SHP77 (cell line): Measurements from ENCODE around the gene HOXD11.

Experiments used
- DNase-seq, 2 experiments: peaks; one replicate each; lab custom pipeline; 2025; lab: John Stamatoyannopoulos, UW

HOXD11 gene

DNA sequence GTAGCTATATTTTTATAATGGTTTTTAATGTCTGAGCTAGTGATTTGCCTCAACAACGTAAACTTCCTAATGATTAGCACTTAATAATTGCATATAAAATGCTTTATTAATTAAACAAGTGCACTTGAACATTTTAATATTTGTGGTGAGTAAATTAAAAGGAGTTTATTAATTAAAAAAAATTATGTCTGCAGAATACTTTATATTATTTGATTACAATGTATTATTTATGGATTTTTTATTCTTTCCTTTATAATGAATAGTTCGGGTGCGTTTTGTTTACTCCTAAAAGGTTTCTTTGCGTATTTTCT, 24.7 kb downstream of the HOXD11 start:
- DNase-seq, result no peak

DNA sequence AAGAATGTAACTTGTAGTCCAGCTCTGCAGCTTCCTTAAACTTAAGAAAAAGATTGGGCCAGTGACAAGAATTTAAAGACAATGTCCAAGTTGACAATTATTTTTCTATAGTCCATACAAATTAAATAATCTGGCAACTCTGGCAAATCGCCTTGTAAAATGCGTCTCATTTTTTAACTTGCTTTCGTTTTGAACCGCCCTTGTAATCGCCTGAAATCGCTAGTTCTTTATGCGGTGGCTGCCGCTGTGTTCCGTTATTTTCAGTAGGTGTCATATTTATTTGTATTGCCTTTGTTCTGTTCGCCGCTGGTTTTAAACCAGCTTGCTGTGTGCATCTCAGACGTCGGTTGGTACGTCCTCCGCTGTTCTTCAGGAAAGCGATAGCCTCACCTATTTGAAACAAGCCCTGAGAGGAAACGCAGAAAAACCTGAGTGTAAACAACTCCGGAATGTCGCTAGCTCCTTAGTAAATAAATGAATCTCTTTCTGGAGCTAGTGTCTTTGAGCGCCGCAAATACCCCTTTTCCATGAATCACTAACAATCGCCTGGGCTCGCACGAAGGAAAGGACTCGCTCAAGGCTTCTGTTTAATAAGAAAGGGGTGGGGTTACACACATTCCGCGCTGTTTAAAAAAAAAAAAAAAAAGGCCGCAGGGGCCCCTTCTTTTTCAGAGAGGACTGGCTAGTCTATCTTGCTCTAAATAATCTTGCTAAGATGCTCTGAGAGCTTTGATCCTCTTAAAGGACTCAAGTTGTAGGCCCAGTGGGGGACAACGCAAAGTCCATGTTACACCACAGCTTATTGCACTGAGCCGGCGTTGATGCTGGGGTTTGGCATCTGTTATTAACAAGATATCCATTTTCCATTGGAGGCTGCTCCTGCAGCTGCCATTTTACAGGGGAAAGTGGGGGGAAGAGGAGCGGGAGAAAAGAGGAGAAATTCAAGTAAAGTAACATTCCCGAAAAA, 25.4 kb downstream of the HOXD11 start:
- DNase-seq, result peak in 1 of 2 experiments; percentile 51

DNA sequence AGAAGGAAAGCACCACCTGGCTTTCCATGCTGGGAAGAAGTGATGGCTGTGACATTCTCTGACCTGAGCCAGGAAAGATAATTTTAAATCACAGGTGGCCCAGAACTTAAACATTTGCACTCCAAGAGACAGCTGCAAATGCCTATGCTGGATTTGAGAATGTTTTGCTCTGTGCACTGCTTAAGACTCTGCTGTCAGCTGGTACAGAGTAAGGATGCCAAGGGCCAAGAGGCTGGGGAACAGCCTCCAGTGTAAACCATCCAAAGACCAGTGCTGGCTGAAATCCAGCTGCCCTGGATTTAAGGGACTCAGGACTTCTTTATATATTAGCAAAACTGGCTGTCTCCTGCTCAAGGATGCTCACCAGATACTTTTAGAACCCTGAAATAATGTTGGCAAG, 26.3 kb downstream of the HOXD11 start:
- DNase-seq, result no peak

DNA sequence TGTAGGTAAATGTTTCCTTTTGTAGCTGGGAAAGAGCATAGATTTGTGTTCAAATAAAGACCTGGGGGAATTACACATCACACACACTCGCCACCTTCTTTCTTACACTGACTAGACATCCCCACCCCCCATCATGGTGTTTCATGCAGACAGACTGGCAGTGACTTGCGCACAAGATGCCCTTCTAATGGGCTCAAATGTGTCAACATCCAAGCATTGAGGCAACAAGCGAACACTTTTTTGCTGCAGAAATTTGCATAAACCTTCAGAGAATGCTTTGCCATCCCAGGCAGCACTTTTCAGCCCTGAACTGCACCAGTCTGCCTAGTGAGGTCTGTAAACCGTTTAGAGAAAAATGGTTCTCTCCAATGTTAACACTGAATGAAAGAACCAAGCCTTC, 27.0 kb downstream of the HOXD11 start:
- no peak for DNase-seq

DNA sequence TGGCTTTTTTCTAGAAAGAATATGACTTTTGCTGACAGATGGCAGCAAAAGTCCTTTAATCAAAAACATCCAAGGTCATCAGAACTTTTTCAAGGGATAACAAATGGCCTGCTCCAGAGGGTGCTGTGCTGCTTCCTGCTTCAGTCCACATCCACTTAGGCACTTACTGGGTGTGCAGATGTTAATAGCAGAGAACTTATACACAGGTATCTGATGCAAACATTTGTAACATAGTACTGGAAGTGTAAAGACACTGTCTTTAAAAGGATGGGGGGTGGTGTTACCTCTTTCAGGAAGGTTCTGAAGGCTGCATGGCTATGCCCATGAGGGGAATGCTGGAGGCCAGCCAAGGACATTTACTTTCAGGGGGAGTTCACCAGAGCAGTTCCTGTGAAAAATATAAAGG, 28.0 kb downstream of the HOXD11 start:
- no peak for DNase-seq

DNA sequence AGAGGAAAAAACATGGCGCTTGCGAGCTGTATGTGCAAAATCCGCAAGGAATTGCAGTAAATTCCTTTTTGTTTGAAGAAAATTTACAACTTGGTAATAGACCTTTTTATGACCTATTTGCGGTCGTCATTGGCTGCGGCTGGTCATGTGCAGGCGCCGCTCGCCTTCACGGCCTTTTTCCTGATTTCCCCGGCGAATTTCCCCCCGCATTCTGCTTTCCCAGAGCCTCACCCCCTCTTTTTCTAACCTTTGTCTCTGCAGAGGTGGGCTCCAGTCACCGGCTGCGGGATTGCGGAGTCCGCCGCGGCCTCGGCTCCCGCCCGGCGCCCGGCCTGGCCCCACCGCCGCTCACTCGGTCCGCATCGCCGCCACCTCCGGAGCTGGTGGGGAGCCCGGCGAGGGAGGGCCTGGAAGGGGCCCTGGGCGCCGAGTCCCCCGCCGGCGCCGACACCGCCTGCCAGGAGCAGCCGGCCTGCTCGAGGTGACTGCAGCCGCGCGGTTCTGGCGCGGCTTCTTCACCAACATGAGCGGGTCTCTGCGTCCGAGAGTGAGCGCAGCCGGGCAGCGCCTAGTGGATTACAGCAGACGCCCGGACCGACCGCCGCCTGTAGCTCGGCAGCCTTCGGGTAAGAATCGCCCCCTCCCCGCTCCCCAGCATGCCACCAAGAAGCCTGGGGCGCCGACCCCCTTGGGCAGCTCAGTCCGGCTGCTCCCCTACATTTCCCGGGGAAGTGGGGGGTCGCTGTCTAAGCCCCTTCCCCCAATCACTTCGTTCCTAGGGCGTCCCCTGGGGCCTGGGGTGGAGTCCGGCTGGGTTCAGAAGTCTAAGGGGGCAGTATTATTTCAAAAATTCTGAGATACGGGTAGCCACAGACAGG, 29.5 kb downstream of the HOXD11 start:
- no peak for DNase-seq

DNA sequence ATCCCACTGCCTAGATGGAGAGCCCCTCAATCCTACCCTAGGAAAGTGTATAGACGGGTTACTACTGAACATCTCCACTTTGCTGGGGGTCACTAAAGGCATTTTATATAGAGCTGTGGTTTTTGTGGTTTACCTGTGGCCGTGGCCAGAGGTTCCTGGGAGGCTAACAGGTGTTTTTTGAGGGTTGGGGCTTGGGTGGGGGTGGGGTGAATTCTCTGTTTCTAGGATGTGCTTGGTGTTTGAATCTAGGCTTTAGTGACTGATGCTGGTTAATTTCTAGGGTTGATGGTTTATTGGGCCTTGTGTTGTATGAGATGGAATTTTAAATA, 30.1 kb downstream of the HOXD11 start:
- no peak for DNase-seq

DNA sequence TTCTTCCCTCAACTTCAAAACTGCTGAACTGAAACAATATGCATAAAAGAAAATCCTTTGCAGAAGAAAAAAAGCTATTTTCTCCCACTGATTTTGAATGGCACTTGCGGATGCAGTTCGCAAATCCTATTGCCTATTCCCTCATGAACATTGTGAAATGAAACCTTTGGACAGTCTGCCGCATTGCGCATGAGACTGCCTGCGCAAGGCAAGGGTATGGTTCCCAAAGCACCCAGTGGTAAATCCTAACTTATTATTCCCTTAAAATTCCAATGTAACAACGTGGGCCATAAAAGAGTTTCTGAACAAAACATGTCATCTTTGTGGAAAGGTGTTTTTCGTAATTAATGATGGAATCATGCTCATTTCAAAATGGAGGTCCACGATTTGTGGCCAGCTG, 30.8 kb downstream of the HOXD11 start:
- DNase-seq, result no peak

DNA sequence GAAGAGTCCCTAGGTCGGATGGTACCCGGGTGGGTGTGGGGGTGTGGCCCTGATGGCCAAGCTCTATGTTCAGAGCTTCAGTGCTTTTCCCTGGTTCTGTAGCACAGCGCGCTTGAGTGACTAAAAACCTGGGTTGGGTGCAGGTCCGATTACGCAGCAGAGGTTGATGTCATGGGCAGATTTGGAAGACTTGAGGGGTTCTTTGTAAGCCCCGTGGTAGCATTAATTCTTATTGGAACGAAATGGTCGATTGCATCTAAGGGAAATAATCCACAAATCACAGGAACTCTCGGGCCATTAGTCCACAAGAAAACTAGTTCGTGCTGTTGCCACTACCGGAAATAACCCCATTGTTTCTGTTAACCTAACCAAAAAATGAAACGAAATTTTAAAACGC, 31.4 kb downstream of the HOXD11 start:
- DNase-seq, result no peak

DNA sequence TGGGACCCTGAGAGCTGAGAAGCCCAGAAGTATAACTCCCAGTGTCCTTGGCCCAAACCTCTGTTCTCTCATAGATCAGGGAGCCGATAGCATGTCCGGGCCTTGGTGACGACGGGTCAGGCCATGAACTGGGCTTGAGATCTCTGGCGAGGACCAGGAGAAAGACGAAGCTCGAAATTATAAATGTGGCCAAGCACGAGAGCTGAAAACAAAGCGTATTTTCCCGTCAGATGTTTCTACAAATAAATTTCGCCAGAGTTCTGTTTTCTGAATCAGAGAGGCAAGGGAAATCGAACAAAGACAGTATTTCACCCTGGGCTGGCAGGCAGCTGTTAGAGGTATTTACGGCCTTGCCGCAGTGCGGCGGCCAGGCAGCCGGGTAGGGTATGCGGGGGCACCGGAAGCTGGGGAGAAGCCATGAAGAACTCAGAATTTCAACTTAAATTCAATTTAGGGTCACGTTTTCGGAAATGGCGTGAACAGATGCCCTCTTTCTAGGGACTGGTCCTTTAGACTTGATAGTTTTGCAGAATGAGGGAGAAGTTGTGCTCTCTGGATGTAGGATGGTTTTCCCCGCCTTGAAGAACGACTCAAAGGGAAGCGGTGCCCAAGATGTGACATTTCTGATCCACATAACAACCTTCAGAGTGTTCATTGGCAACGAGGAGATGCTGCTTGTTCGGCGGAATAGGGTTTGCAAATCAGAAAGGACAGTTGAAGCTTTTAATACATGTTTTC, 32.0 kb downstream of the HOXD11 start:
- DNase-seq, result no peak

DNA sequence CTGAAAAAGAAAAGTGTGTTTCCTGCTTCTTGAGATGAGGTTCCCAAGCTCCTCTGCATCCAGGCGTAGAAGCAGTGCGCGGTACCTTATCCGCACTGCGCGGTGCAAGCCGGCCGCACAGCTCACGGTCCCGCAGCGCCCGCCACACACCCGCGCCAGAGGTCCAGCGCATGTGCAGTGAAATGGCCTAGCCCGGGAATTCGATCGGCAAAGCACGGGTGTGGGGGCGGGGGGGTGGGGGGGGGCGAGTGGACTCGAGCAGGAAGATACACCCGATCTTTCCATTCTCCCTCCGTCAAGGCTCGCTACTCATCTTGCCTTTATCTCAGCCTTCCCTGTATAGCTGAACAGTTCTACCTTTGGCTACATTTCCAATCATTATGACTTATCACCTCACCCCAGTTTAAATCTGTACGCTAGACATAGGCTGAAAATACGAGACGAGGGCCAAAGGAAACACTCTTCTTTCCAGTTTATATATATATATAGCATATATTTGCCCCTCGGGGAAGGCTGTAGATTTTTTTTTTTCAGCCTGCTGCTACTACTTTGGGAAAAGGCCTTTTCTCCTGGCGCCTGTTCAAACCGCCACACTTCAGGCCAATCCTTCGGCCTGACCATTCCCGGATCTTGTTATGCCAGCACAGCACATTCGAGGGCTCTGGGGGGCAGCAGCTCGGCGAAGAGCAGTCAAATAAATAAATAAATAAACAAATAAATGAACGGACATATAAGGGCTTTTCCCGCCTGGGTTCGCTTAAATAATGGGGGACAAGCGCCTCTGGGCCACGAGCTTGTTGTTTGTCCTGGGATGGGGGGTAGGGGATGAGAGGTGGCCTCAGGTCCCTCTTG, 32.8 kb downstream of the HOXD11 start:
- DNase-seq, result no peak

DNA sequence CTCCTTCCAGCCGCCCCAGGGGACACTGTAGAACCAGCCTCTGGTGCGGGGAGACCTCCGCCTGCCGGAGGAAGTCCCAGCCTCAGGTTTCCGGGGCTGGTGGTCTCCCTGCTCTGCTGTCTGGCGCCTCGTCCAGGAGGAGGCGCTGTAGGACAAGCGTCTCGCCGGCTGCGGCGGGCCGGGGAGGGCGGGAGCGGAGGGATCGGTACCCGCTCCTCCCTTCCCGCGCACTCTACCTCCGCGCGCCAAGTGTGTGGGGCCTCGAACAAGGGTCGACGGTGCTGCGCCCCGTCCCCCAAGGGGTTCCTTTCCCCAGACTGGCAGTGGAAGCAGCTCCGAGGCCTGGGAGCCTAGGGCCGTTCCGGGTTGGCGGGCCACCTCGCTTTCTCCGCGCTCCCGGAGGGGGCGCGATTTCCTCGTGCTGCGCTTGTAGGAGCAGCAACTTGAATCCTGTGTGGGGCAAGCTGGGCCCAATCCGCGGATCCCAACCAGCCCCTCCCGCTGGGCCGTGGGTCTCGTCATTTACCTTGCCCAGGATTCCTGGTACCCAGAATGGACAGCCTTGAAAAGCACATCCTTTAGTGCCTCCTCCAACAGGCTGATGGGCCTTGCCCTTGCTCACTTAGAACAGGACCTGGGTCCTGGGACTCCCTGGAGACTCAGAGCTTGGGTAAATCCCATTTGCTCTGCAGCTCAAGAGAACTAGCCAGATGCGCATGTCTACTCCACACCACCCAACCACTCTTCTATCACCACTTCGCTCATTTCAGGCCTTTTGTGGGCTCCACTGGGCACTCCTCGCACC, 33.6 kb downstream of the HOXD11 start:
- peak; percentile 43 to 57 for DNase-seq

DNA sequence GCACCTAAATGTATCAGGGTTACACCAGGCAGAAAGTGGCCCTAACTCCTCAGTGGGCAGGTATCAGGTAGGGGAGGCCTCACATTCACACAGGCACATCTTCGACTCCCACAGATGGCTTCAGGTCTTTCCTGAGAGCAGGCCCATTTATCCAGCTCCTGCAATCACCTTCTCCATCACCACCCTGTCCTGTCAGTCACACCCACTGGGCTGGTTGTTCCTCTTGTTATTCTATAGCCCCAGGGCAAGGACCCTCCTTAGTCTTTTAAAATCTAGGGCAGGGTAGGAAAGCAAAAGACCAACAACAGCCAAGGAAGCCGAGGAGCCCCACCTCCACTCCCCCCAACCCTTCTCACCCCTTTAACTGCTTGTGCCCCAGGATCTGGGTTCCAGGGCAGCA, 35.2 kb downstream of the HOXD11 start:
- no peak for DNase-seq

DNA sequence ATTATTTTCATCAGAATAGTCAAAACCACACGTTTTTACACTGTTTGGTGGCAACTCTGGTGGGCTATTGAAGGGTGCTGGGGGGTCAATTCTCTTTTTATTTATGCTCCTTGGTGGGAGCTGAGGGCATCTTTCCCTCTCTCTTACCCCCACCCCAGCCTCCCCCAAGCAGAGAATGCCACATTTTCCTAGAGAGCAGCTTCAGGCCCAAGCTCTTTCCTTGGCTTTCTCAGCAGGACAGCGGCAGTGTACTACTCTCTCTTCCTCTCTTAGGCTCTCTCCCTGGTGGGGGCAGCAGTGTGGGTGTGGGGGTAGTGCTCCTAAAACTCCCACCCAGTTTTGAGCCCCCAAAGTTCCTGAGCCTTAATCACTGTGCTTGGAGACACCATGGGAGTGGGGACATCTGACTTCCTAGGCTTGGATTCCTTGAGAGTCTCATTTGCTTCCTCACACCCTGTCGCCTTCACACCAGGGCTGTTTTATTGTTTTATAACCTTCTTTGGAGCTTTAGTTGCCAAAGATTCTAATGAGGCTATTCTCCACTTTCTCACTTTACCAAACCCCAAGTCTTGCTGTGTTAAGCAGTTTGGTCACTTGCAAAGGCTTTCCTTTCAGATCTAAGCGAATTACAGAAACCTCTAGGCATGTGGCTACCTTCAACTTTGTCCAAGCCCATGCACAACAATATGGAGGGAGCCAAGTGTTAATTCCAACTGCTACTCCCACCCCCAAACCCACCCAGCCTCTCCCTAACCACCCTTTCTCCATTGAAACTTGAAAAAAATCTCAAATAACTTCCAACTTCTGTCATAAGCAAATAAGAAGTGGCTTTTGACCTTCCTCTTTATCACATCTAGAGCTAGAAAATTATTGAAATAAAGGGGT, 38.2 kb downstream of the HOXD11 start:
- DNase-seq, result no peak

DNA sequence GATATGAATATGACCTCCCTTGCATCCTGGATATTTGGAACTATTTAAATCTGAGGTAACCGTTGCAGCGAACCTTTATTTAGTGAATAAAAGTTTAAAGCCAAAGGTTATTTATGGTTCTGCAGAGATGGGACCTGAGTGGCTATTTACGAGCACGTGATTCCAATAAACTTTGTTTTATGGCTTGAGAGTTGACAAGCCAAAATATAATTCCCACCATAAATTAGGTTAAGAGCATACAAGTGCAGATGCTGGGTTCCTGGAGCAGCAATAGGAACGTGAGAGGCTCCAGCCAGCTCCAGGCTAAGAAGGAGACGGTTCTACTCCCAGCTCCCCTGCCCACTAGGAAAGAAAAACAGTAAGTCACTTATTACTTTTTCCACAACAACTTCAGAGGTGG, 39.0 kb downstream of the HOXD11 start:
- no peak for DNase-seq

DNA sequence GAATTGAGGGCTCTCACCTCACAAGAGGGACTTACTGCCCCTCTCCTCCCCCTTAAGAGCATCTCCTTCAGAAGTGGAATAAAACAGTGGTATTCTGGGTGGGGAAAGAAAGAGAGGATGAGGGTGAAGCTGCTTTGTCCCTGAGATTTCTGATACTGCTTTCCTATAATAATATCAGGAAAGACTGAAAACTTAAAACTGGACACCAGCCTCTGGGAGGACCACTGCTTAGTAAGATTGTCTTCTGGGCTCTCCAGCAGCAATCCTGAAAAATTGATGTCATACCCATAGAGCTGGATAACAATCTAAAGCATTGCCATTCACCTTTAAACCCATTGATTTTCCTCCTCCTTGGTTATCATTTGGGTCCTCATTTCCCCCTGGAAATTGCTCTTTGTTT, 39.6 kb downstream of the HOXD11 start:
- DNase-seq, result no peak

DNA sequence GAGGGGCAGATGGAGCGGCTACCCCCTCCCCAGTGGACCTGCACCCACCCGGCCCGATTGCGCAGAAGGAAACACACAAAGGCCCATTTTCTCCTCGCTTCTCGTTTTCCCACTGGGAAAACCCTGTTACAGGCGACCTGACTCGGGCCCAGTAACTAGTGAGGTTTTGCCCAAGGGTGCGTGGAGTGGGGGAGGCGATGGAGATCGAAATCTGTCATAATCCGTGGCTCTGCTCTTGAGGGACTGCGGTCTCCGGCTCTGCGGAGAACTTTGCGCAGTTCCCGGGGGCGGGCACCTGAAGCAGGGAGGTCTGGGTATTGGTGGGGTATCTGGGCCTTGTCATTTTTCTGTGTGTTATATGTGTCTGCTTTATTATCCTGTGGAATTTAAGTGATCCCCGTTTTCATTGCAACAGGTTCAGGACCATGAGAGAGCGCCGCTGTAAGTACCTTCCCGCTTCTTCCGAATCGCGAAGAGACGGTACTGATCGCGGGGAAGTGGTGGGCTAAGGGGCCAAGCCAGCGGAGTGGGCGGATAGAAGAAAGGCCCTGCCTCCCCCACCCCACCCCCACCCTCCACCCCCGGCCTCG, 40.2 kb downstream of the HOXD11 start:
- DNase-seq, result no peak

DNA sequence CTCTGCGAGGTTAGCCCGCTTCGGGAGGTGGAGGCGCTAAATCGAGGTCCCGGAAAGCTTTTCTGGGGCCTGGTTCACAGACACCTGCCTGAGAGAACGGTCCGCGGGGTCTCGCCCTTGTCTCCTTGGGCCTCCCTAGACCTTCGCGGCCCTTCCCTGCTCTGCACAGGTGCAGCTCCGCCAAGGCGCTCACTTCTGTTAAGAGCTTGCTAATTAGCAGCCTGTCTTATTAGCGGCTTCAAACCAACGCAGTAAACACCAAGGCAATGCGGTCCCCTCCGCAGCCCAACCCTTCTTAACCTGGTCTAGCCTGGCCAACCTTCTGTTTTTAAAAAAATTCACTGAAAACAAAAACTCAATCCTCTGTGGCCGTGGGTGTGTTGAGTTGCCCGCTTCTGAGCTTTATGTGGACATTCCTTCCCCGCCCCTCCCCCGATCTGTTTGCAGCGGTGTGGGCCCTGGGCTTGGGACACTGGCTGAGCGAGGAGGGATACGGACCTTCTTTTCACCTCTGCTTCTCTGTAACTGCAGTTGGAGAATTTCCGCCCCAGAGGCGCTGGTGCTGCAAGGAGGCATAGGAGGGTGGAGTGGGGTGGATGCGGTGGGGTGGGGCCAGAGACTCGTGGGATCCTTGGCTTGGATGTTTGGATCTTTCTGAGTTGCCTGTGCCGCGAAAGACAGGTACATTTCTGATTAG, 40.9 kb downstream of the HOXD11 start:
- DNase-seq, result no peak
